ENCODE results near the gene ING4. TPM values are rescaled to one million over a fixed set of nuclear protein-coding genes. Genes with fewer than 3 reads are reported as not detected.

ING4 gene
- total and polyA plus RNA-seq, 2 of the 13 experiments (the other 11 are each of a cell fraction or from before 2014, with no cell fraction given) = 14.4 to 32.4 TPM

- BruUV-seq (replicated peaks) = no TSS peak
- Histone ChIP-seq H4K20me1 (ENCODE audit: insufficient read depth, low read length) (no peaks in the 10 kb centered on the region), H3K4me3 (replicated peaks in 1 of 3; ENCODE audit: insufficient read depth in 1 of 3, low read depth in 2 of 3, low read length in 3 of 3) (no peak overlapping the region), H3K27ac (ENCODE audit: extremely low read length, insufficient read depth, low read length) (no peak overlapping the region), H3K9me3 (ENCODE audit: low read length) (no peaks in the 10 kb centered on the region), H3K36me3 (replicated peaks in 1 of 2; ENCODE audit: control insufficient read depth in 1 of 2, insufficient read depth in 2 of 2, low read length in 2 of 2) (no peaks in the 10 kb centered on the region), H3K79me2 (ENCODE audit: insufficient read depth, low read length) (no peaks in the 10 kb centered on the region), H3K4me2 (ENCODE audit: low read depth, low read length) (no peak overlapping the region), H3K9ac (ENCODE audit: insufficient read depth, low read depth, low read length) (no peak overlapping the region), H2AFZ (ENCODE audit: low read length) (no peak overlapping the region), H3K4me1 (ENCODE audit: insufficient read depth, low read length) (peaks cover 24% of the 10 kb centered on the region), H3K27me3 (ENCODE audit: control insufficient read depth in 1 of 2, insufficient read depth in 2 of 2, low read length in 2 of 2) (peaks cover 9 to 68% of the 10 kb centered on the region in 2 experiments)
- in situ Hi-C loops (cut with HindIII; ENCODE audit: extremely low pct_ligation_motif_present, low pct_unique_long_range_greater_than_20kb) (loop anchor here (5.0 kb wide), 2 partner anchors 35 to 80 kb away; partner anchors contain the start of gene ING4), intact Hi-C loops (cut with micrococcal nuclease; ENCODE audit: unreplicated experiment) (loop anchor here (2.0 to 5.0 kb wide), 2 partner anchors 81 to 145 kb away; no protein-coding TSS in a partner anchor)
- peak; percentile 45 for DNase-seq (ENCODE audit: low spot score)
- peak; percentile 84 for ATAC-seq
- ChIA-PET POLR2A (interaction anchor here (1.6 to 1.9 kb wide), 2 partner anchors 8 to 25 kb away, joined by 7 to 9 read pairs; partner anchors contain the start of genes COPS7A and ZNF384), CTCF (ENCODE audit: low intra/inter-chr PET ratio, low total read pairs) (interaction anchor here (0.7 to 2.2 kb wide), 6 partner anchors 30 to 144 kb away, joined by 3 to 33 read pairs (median 4); no protein-coding TSS in a partner anchor)
- peak; percentile 72 for FAIRE-seq
- 31% methylated on average over 13 of the region's 17 CpGs for WGBS (ENCODE audit: low lambda C conversion rate)
- TF ChIP-seq, protein P1, sequence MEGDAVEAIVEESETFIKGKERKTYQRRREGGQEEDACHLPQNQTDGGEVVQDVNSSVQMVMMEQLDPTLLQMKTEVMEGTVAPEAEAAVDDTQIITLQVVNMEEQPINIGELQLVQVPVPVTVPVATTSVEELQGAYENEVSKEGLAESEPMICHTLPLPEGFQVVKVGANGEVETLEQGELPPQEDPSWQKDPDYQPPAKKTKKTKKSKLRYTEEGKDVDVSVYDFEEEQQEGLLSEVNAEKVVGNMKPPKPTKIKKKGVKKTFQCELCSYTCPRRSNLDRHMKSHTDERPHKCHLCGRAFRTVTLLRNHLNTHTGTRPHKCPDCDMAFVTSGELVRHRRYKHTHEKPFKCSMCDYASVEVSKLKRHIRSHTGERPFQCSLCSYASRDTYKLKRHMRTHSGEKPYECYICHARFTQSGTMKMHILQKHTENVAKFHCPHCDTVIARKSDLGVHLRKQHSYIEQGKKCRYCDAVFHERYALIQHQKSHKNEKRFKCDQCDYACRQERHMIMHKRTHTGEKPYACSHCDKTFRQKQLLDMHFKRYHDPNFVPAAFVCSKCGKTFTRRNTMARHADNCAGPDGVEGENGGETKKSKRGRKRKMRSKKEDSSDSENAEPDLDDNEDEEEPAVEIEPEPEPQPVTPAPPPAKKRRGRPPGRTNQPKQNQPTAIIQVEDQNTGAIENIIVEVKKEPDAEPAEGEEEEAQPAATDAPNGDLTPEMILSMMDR (CRISPR knock-in tag; IDR thresholded peaks at IDR 0.05) = peak; percentile 86
- TF ChIP-seq ZNF143 (CRISPR knock-in tag; IDR thresholded peaks at IDR 0.05) (no peak), KDM6A (CRISPR knock-in tag; IDR thresholded peaks at IDR 0.05; ENCODE audit: low read depth) (no peak), SP1 (IDR thresholded peaks at IDR 0.05) (no peak), SP1 (CRISPR knock-in tag; IDR thresholded peaks at IDR 0.05) (no peak), POLR2A (IDR thresholded peaks at IDR 0.05; ENCODE audit: insufficient read depth in 1 of 2, low read depth in 2 of 2, low read length in 2 of 2) (no peak), CHD4 (IDR thresholded peaks at IDR 0.05; ENCODE audit: borderline replicate concordance, low read length) (no peak), SIX1 (CRISPR knock-in tag; IDR thresholded peaks at IDR 0.05; ENCODE audit: borderline replicate concordance) (no peak), MBD4 (IDR thresholded peaks at IDR 0.05; ENCODE audit: borderline replicate concordance, low read length) (no peak), HCFC1 (IDR thresholded peaks at IDR 0.05; ENCODE audit: low read depth, low read length) (no peak), TRIM24 (CRISPR knock-in tag; IDR thresholded peaks at IDR 0.05) (no peak), SMC3 (IDR thresholded peaks at IDR 0.05; ENCODE audit: low read length) (peak; percentile 82), TEAD3 (CRISPR knock-in tag; optimal IDR thresholded peaks at IDR 0.05; ENCODE audit: borderline replicate concordance) (peak; percentile 9), KMT2B (CRISPR knock-in tag; IDR thresholded peaks at IDR 0.05) (no peak), IKZF4 (CRISPR knock-in tag; IDR thresholded peaks at IDR 0.05; ENCODE audit: borderline replicate concordance, low read depth, not compliant biosample characterization) (no peak), PRMT3 (CRISPR knock-in tag; IDR thresholded peaks at IDR 0.05; ENCODE audit: borderline replicate concordance, low read depth) (no peak), TARDBP (CRISPR knock-in tag; IDR thresholded peaks at IDR 0.05) (no peak), ARNT2 (CRISPR knock-in tag; IDR thresholded peaks at IDR 0.05; ENCODE audit: low read depth) (no peak), RAD21 (CRISPR knock-in tag; IDR thresholded peaks at IDR 0.05) (peak; percentile 82)
- TF ChIP-seq, protein P2, sequence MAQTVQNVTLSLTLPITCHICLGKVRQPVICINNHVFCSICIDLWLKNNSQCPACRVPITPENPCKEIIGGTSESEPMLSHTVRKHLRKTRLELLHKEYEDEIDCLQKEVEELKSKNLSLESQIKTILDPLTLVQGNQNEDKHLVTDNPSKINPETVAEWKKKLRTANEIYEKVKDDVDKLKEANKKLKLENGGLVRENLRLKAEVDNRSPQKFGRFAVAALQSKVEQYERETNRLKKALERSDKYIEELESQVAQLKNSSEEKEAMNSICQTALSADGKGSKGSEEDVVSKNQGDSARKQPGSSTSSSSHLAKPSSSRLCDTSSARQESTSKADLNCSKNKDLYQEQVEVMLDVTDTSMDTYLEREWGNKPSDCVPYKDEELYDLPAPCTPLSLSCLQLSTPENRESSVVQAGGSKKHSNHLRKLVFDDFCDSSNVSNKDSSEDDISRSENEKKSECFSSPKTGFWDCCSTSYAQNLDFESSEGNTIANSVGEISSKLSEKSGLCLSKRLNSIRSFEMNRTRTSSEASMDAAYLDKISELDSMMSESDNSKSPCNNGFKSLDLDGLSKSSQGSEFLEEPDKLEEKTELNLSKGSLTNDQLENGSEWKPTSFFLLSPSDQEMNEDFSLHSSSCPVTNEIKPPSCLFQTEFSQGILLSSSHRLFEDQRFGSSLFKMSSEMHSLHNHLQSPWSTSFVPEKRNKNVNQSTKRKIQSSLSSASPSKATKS (CRISPR knock-in tag; IDR thresholded peaks at IDR 0.05) = no peak
- TF ChIP-seq, protein P3, sequence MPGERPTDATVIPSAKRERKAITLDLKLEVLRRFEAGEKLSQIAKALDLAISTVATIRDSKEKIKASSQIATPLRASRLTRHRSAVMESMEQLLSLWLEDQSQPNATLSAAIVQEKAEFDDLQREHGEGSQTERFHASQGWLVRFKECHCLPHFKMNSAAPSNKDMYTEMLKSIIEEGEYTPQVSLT (CRISPR knock-in tag; IDR thresholded peaks at IDR 0.05; ENCODE audit: borderline replicate concordance, low read depth) = no peak
Measured at GRCh38 chr12:6697584-6698351, 34.8 kb upstream of the ING4 start.
